Measurements from ENCODE around the gene CYB5A.

CYB5A gene

GRCh38 chr18:74266161-74266560 lies 25.6 kb downstream of the CYB5A start:
- no peak overlapping the region for H3K4me3 ChIP-seq
- no peak for TF ChIP-seq CTCF (IDR thresholded peaks at IDR 0.05)
- no peak for DNase-seq (ENCODE audit: low spot score)
- no peak overlapping the region for H3K27ac ChIP-seq

GRCh38 chr18:74265546-74266098 lies 26.1 kb downstream of the CYB5A start:
- Histone ChIP-seq H3K4me3 (no peak overlapping the region), H3K27ac (no peak overlapping the region)
- TF ChIP-seq CTCF (IDR thresholded peaks at IDR 0.05): no peak
- DNase-seq (ENCODE audit: low spot score): no peak

- Histone ChIP-seq H3K27ac (no peak overlapping the region), H3K4me3 (no peak overlapping the region)
- no peak for TF ChIP-seq CTCF (IDR thresholded peaks at IDR 0.05)
- no peak for DNase-seq (ENCODE audit: low spot score)
Observed at GRCh38 chr18:74264303-74265020, 27.3 kb downstream of the CYB5A start.

GRCh38 chr18:74261053-74261713 lies 30.6 kb downstream of the CYB5A start:
- no peak overlapping the region for H3K27ac ChIP-seq
- no peak overlapping the region for H3K4me3 ChIP-seq
- DNase-seq (ENCODE audit: low spot score): no peak
- no peak for TF ChIP-seq CTCF (IDR thresholded peaks at IDR 0.05)

GRCh38 chr18:74259347-74259746 lies 32.4 kb downstream of the CYB5A start:
- no peak for DNase-seq (ENCODE audit: low spot score)
- TF ChIP-seq CTCF (IDR thresholded peaks at IDR 0.05): no peak
- no peak overlapping the region for H3K27ac ChIP-seq
- no peak overlapping the region for H3K4me3 ChIP-seq

GRCh38 chr18:74257083-74257482 lies 34.7 kb downstream of the CYB5A start:
- H3K4me3 ChIP-seq: no peak overlapping the region
- DNase-seq (ENCODE audit: low spot score): no peak
- no peak overlapping the region for H3K27ac ChIP-seq
- TF ChIP-seq CTCF (IDR thresholded peaks at IDR 0.05): no peak

GRCh38 chr18:74256190-74256589 lies 35.6 kb downstream of the CYB5A start:
- H3K4me3 ChIP-seq: no peak overlapping the region
- DNase-seq (ENCODE audit: low spot score): no peak
- no peak overlapping the region for H3K27ac ChIP-seq
- no peak for TF ChIP-seq CTCF (IDR thresholded peaks at IDR 0.05)

Measured in coronary artery (tissue), 2 donors.